Measurements from ENCODE around the gene ATG2A.

ATG2A gene

GRCh38 chr11:64883575-64883974 is 33.4 kb downstream of the ATG2A start:
- DNase-seq = no peak

GRCh38 chr11:64882243-64882642 is 34.8 kb downstream of the ATG2A start:
- no peak for DNase-seq

- no peak for DNase-seq
Measured at GRCh38 chr11:64881476-64881875, 35.5 kb downstream of the ATG2A start.

- no peak for DNase-seq
Measured at GRCh38 chr11:64880240-64881001, 36.6 kb downstream of the ATG2A start.

GRCh38 chr11:64879244-64879900 is 37.6 kb downstream of the ATG2A start:
- no peak for DNase-seq

GRCh38 chr11:64878494-64879243 is 38.3 kb downstream of the ATG2A start, which contains the start of gene EHD1:
TSS of gene EHD1 (minus strand) at chr11:64878621. CDS start at chr11:64878464, 157 bp downstream.
- peak; percentile 99 for DNase-seq

GRCh38 chr11:64878223-64878493 is 38.9 kb downstream of the ATG2A start:
- DNase-seq = no peak

GRCh38 chr11:64877390-64878222 is 39.4 kb downstream of the ATG2A start:
- DNase-seq = no peak

GRCh38 chr11:64876835-64877341 is 40.1 kb downstream of the ATG2A start:
- no peak for DNase-seq

- DNase-seq = peak; percentile 56
Measured at GRCh38 chr11:64876229-64876750, 40.7 kb downstream of the ATG2A start.

GRCh38 chr11:64875369-64876228 is 41.4 kb downstream of the ATG2A start:
- DNase-seq = no peak

- no peak for DNase-seq
Measured at GRCh38 chr11:64874308-64875240, 42.4 kb downstream of the ATG2A start.

GRCh38 chr11:64872790-64873488 is 44.1 kb downstream of the ATG2A start:
- DNase-seq = no peak

GRCh38 chr11:64871492-64871891 is 45.5 kb downstream of the ATG2A start:
- no peak for DNase-seq

- DNase-seq = no peak
Measured at GRCh38 chr11:64870893-64871466, 46.0 kb downstream of the ATG2A start.

GRCh38 chr11:64870176-64870892 is 46.7 kb downstream of the ATG2A start:
- no peak for DNase-seq

- DNase-seq = no peak
Measured at GRCh38 chr11:64869571-64870175, 47.3 kb downstream of the ATG2A start.

- peak; percentile 29 for DNase-seq
Measured at GRCh38 chr11:64868904-64869570, 48.0 kb downstream of the ATG2A start.
